ENCODE measurements around the gene TUBB4A.

Gene TUBB4A

GRCh38 chr19:6466526-6467248 lies 35.4 kb downstream of the TUBB4A start:
- no peak for DNase-seq (ENCODE audit: low spot score)

GRCh38 chr19:6465663-6466062 lies 36.4 kb downstream of the TUBB4A start:
- DNase-seq (ENCODE audit: low spot score), result no peak

GRCh38 chr19:6465006-6465405 lies 37.1 kb downstream of the TUBB4A start:
- no peak for DNase-seq (ENCODE audit: low spot score)

- DNase-seq (ENCODE audit: low spot score), result no peak
Observed at GRCh38 chr19:6464070-6464873, 37.8 kb downstream of the TUBB4A start, which contains the start of gene CRB3. Gene CRB3, plus strand, starts transcription at chr19:6464271. Its CDS starts 431 bp downstream, at chr19:6464702.

GRCh38 chr19:6460099-6460884 lies 41.8 kb downstream of the TUBB4A start:
- DNase-seq (ENCODE audit: low spot score), result peak; percentile 97

GRCh38 chr19:6459262-6460098 lies 42.6 kb downstream of the TUBB4A start, which contains the start of gene SLC25A23:
Gene SLC25A23, minus strand, starts transcription at chr19:6459792. Its CDS starts 164 bp downstream, at chr19:6459628.
- DNase-seq (ENCODE audit: low spot score), result peak; percentile 90

- DNase-seq (ENCODE audit: low spot score), result no peak
Observed at GRCh38 chr19:6458695-6459261, 43.3 kb downstream of the TUBB4A start.

GRCh38 chr19:6457958-6458694 lies 44.0 kb downstream of the TUBB4A start:
- DNase-seq (ENCODE audit: low spot score), result no peak

GRCh38 chr19:6455924-6456323 lies 46.2 kb downstream of the TUBB4A start:
- DNase-seq (ENCODE audit: low spot score), result no peak

GRCh38 chr19:6453951-6454565 lies 48.1 kb downstream of the TUBB4A start:
- DNase-seq (ENCODE audit: low spot score), result no peak

- DNase-seq (ENCODE audit: low spot score), result no peak
Observed at GRCh38 chr19:6452899-6453298, 49.2 kb downstream of the TUBB4A start.

GRCh38 chr19:6452223-6452614 lies 49.9 kb downstream of the TUBB4A start:
- DNase-seq (ENCODE audit: low spot score), result no peak

- no peak for DNase-seq (ENCODE audit: low spot score)
Observed at GRCh38 chr19:6451583-6452222, 50.4 kb downstream of the TUBB4A start.

- no peak for DNase-seq (ENCODE audit: low spot score)
Observed at GRCh38 chr19:6450166-6450565, 51.9 kb downstream of the TUBB4A start.

- DNase-seq (ENCODE audit: low spot score), result no peak
Observed at GRCh38 chr19:6448045-6448444, 54.1 kb downstream of the TUBB4A start.

GRCh38 chr19:6446452-6446851 lies 55.7 kb downstream of the TUBB4A start:
- no peak for DNase-seq (ENCODE audit: low spot score)
